Sigmoid colon (tissue), 3 donors: ENCODE data around the gene AFF4.

Source experiments
- CTCF ChIP-seq, 4 experiments: fragments of 450-650 bp in 3 of 4; fragments of 200-600 bp in 1 of 4; IDR thresholded peaks; one replicate each; pipeline ENCODE4 v1.5.1; 2016 to 2019; ENCODE audit warnings: antibody characterized with exemption in 4 of 4, mild to moderate bottlenecking in 3 of 4, moderate library complexity in 2 of 4
- POLR2A ChIP-seq, 2 donors: fragments of 450-650 bp; IDR thresholded peaks; one replicate each; pipeline ENCODE4 v1.6.1; 2016; ENCODE audit warnings: antibody characterized with exemption in 2 of 2, mild to moderate bottlenecking in 2 of 2, moderate library complexity in 2 of 2

GRCh38 chr5:132896685-132897084 lies 66.7 kb downstream of the AFF4 start:
- TF ChIP-seq POLR2A (IDR thresholded peaks at IDR 0.05), result no peak
- TF ChIP-seq CTCF (IDR thresholded peaks at IDR 0.05), result no peak
